Endothelial cell of umbilical vein (primary cell): ENCODE measurements around the gene MYT1.

Source experiments
- CTCF ChIP-seq, 2 donors: IDR thresholded peaks; 1 replicate in 1 of 2; 2 replicates in 1 of 2; pipeline ENCODE4 v1.5.1; 2011; ENCODE audit warnings: low read length in 2 of 2, mild to moderate bottlenecking in 2 of 2, moderate library complexity in 2 of 2, control low read depth in 1 of 2, inconsistent platforms in 1 of 2, low read depth in 1 of 2; ENCODE audit not compliant: insufficient read depth in 1 of 2; ENCODE audit errors: extremely low read depth in 1 of 2
- EZH2 ChIP-seq: IDR thresholded peaks from 2 replicates; pipeline ENCODE4 v1.6.1; 2012; ENCODE audit warnings: borderline replicate concordance, low read depth, mild to moderate bottlenecking, moderate library complexity, low read length, inconsistent platforms; ENCODE audit not compliant: severe bottlenecking
- FOS ChIP-seq: IDR thresholded peaks from 2 replicates; pipeline ENCODE4 v1.6.1; 2011; ENCODE audit warnings: mild to moderate bottlenecking, low read length, moderate library complexity, borderline replicate concordance; ENCODE audit not compliant: insufficient read depth
- GATA2 ChIP-seq: IDR thresholded peaks from 2 replicates; pipeline ENCODE4 v1.7.0; 2011; ENCODE audit warnings: low read depth, mild to moderate bottlenecking, moderate library complexity, mixed read lengths, low read length; ENCODE audit not compliant: insufficient read length, insufficient read depth
- JUN ChIP-seq: IDR thresholded peaks from 2 replicates; pipeline ENCODE4 v1.6.1; 2011; ENCODE audit warnings: borderline replicate concordance, low read depth; ENCODE audit not compliant: insufficient read length, insufficient read depth
- MAX ChIP-seq: IDR thresholded peaks from 2 replicates; pipeline ENCODE4 v1.6.1; 2011; ENCODE audit not compliant: insufficient read depth, insufficient read length
- MYC ChIP-seq: IDR thresholded peaks from one replicate; pipeline ENCODE4 v1.6.1; 2011; ENCODE audit warnings: mild to moderate bottlenecking, low read depth, low read length
- POLR2A ChIP-seq: IDR thresholded peaks from 2 replicates; pipeline ENCODE4 v1.6.1; 2012; ENCODE audit warnings: low read depth, mild to moderate bottlenecking, control low read depth, low read length
- POLR2AphosphoS5 ChIP-seq: IDR thresholded peaks from 2 replicates; pipeline ENCODE4 v1.6.1; 2012; ENCODE audit warnings: low read depth, mild to moderate bottlenecking, control low read depth, low read length, moderate library complexity; ENCODE audit not compliant: insufficient read depth

GRCh38 chr20:64185276-64185900, 21.1 kb downstream of the MYT1 start:
- no peak for TF ChIP-seq GATA2
- TF ChIP-seq CTCF (IDR thresholded peaks at IDR 0.05; ENCODE audit: extremely low read depth in 1 of 2, insufficient read depth in 1 of 2, low read depth in 1 of 2, low read length in 2 of 2): no peak
- no peak for TF ChIP-seq POLR2A
- no peak for TF ChIP-seq EZH2
- no peak for TF ChIP-seq POLR2AphosphoS5
- TF ChIP-seq MYC: no peak
- TF ChIP-seq JUN: no peak
- no peak for TF ChIP-seq MAX
- TF ChIP-seq FOS: no peak
